HPDE6-E6E7 (cell line): ENCODE data around the gene BANK1.
"Not testable (repeated sequence)": the region's sequence is repeated elsewhere in the genome, so short reads cannot be mapped to it uniquely, and the experiment has no call there.

ENCODE experiments used
- DNase-seq: peaks from one replicate; pipeline ENCODE4 v3.0.0; 2011; ENCODE audit warnings: missing footprints; ENCODE audit errors: extremely low spot score

Gene BANK1

DNA sequence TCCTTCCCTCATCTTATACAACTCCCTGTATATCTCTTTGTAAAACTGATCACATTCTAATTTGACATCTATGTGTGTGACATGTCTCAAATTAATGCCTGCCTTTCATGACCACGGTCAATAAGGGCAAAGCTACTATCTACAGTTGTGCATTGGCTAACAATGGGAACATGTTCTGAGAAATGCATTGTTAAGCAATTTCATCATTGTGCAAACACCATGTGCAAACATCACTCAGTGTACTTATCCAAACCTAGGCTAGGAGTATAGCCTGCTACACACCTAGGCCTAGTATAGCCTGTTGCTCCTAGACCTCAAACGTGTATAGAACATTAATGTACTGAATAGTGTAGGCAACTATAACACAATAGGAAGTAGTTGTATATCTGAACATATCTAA lies 95.0 kb downstream of the BANK1 start:
- no peak for DNase-seq

DNA sequence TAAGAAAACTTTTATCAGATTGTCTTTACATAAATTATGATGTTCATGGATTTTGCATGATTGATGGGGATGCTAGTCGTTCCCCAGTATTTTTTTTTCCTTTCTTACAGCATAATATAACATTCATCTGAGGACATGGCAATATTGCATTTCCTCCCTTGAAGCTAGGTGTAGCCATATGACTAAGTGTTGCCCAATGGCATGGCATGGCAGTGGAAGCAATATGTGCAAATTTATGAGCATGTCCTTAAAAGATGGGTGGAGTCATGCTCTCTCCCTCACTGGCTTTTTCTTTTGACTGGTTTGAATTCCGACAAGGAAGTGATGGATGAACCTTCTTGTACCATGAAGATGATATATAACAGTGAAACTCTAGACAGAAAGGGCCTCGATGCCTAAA lies 96.3 kb downstream of the BANK1 start:
- DNase-seq, result no peak

DNA sequence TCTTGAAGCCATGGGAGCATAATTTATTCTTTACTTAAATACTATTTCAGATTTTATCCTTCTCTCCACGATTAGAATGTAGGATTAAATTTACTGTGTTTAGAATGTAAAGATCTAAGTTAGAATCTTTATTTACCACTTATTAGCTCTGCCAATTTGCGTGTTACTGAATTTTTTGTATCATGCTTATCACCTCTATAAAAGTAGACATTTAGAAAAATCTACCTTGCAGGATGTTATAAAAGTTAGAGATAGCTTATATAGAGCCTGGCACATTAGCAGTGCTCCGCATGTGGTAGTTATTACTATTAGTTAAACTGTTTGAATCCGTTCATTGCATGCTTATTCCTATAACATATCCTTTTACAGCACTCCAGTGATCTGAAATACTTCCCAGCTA lies 97.9 kb downstream of the BANK1 start:
- no peak for DNase-seq

DNA sequence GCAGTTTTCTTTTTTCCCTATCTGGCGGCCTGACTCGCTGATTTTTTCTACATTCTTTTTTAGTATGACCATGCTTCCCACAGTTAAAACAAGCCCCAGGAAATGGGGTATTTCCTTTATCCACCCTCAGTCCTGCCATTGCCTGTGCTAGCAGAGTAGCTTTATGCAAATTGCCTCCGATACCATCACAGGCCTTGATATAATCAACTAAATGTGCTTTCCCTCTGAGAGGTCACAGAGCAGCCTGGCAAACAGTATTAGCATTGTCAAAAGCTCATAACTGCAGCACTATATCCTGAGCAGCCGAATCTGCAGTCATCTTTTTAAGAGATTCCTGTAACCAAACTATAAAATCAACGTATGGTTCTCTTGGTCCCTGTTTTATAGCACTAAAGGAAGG lies 115.0 kb downstream of the BANK1 start:
- DNase-seq, result not testable (repeated sequence)

DNA sequence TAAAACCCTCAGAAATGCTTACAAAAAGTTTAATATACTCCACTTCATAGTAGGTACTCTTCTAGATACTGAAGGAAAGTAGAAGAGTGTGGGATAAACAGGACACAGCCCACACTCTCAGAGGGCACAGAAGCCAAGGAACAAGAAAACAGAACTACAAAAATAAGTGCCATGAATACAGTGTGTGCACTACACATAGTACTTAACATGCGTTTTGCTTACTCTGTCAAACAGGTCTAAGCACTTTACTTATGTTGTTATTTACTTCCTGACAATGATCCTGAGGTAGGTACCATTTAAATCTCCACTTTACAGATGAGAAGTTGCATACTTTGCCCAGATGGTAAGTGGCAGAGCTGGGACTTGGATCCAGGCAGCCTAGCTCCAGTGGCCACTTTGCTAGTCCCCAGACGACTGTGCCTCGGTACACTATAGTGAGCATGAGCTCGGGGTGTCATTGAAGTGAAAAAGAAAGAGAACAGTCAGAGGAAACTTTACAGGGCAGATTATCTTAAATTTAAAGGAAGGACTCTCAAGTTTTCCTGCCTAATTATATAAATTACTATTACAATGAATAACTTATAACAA lies 120.3 kb downstream of the BANK1 start:
- DNase-seq, result no peak

DNA sequence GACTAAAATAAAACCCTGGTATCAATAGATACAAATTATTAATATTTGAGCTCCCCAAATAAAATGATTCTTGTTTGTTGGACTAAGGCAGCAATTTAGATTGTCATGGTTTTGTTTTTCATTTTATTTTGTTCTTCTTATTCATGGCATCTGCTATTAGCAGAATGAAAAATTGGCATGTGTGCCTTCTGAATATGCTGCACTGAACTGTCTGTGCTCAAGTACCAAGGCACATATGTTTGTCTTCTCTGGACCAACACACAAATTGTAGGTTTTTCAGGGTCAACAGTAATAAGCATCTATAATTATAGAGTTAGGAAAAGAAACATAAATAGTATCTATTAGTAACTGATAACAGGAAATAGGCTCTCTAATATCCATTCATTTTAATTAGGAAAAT lies 121.1 kb downstream of the BANK1 start:
- DNase-seq, result no peak

DNA sequence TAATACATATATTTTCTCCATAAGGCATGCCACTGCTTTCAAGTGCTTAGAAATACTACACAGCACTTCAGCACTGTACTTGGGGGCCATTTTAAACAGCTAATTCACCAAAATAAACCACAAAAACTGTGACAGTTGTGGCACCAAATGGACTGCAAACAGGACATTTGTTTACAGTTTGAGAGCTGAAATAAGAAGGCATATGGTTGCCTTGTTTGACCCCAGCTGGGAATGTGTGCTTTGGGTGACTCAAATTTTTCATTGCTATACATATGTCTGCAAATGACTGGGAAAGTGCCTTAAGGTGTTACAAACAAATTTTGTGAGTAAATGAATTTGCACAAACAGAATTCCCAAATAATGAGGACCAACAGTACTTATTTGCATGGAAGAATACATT lies 124.2 kb downstream of the BANK1 start:
- DNase-seq, result no peak

DNA sequence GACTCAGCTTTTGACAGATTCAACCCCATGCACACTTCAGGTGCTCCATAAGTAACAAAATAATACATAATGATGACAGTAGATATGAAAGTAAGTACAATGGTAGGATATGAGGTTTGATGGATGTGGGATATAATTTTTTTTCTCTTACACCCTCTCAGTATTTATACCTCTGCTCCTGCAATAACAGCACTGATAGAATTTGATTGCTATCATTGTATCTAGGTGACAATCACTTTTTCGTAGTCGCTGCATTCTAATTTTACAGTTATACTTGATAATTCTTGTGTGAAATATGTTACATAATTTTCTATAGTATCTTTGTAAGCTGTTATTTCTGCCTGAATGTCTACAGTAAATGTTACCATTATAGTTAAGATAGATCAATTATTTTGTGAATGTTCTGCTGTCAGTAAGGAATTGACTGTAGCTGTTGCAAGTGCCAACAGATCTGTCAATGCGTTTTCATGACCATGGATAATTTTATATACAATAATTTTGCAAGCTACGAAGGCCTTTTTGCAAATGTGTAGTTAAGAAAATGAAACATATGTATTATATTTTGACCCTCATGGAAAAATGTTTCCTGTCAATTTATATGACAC lies 128.9 kb downstream of the BANK1 start:
- DNase-seq, result no peak

DNA sequence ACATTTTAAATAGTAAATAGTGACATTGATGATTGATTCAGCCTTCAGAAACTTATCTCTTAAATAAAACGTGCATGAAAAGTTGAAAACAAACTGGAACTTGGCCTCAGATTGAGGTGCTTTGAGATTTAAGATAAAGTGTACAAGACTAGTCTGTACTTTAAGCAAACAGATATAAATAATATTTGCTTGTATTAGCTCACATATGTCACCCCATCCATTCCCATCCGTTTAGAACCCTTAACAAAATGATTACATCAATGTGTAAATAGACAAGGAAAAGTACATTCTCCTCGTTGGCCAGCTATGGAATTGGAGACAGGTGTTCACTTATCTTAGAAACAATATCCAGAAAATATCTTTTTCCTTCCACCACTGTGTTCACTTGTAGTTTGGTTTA lies 130.8 kb downstream of the BANK1 start:
- no peak for DNase-seq

DNA sequence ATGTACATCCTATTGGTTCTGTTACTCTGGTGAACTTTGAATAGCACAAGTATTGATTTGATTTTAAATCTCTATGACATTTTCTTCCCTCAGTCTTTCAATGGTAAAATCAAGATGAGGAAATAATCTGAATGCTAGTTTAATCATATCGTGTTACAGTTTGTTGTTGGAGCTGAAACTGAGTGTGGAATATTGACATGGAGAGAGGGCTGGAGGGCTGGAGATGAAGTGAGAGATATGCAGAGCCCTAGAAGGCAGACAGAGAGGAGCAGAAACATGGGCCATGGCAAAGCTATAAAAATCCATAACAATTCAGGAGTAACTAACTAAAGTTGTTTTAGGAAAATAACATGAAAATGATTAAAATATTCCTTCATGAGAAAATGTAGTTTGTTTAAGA lies 141.1 kb downstream of the BANK1 start:
- DNase-seq, result no peak

DNA sequence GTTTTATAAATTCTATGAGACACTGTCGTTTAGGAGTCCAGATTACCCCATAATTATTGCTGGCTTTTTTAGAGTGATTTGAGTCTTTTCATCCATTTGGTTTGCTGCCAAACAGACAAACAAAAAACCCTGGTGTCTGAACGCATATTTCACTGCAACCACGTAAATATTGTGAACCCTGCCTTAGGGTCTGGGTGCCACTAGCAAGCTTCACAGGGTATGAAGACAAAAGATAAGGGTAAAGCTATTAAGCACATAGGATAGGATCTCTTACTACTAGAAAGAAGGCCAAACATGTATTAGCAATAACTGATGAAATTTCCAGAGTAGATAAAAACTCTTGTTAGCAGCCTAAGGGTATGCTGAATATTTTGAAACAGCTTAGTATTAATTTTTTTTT lies 143.3 kb downstream of the BANK1 start:
- no peak for DNase-seq

DNA sequence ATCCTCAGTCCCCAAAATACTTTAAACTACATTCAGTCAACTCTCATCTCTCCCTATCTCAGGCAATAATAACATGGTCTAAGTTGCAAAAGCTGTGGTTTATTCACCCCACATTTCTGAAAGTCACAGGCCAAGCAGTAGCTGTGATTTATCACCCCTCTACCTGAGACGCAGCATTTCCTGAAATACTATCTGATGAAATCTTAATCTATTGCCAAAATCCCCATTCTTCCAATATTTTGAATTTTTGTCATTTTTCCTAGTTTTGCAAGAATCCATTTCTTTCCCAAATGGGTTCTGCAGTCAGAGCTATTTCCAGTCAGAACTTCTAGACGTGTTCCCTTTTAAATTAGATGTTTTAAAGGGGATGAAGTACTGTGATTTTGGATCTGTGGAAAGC lies 148.3 kb downstream of the BANK1 start:
- DNase-seq, result no peak

DNA sequence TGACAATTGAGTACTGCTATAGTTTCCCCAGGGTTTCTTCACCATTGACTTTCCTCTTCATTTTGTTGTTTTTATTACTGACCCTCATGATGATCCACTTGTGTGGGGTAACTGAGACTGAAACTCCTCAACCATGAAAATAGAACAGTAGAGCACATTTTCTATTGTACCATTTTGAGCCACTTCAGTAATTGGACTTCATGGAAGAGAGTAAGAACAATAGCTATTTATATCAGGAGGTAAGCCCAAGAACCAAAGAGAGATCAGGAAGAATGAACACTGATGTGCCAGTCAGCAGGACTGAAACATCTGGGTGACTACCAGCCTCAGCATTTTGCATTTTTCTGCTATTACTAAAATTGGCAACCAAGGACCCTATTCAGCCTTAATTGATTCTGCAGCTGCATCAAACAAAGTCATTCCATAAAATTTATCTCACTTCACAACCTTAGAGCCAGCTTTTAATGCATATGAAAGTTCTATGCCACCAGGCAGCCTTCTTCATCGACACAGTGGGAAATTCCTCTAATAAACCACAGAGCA lies 151.4 kb downstream of the BANK1 start:
- DNase-seq, result no peak

DNA sequence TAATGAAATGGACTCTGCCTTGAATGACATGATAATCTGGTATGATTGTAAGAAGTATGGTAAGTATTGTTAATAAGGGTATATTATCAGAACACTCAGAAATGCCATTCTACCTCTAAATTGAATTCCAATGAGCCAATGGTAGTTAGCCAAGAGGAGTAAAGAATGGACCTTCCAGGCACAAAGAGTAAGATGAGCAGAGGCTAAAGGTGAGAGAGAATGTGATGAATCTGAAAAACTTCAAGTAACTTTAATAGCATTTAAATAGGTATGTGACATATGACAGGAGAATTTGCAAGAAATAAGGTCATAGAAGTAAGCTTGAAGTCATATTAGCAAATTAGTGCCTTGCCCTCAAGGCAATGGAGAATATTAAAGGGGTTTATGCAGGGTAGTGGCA lies 152.4 kb downstream of the BANK1 start:
- DNase-seq, result no peak

DNA sequence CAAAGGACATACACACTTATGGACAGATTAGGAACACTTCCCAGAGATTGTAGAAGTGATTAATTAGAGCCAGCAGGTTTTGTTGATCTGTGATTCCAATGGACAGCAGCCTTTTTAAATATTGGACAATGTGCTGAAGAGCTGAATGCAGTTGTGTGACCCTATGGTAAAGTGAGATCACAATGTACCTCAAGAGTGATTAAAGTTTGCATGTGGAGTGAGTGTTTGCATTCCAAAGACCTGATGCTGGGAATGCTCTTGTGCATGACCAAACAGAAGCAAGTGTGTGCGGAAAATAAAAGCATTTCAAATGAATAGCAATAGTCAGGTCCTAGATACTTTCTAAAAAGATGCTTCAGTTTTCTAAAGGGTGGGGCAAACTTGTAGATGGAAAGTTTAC lies 154.1 kb downstream of the BANK1 start:
- no peak for DNase-seq

DNA sequence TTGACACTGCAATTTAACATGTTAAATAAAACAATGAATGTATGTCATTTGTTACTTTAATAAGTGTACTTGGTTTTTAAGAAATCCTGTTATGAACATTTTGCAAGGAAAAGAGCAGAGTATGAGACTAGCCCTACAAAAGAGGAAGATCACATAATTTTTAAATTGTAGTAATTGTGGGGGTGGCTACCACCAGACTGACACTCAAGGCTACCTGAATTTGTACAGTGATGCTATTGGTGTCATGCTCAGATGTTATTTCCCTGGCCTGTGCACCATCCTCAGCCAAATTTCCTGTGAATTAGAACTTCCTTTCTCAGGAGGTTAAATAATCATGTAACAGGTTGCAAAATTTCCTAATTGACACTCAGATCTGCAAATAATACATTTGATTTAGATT lies 157.5 kb downstream of the BANK1 start:
- no peak for DNase-seq

DNA sequence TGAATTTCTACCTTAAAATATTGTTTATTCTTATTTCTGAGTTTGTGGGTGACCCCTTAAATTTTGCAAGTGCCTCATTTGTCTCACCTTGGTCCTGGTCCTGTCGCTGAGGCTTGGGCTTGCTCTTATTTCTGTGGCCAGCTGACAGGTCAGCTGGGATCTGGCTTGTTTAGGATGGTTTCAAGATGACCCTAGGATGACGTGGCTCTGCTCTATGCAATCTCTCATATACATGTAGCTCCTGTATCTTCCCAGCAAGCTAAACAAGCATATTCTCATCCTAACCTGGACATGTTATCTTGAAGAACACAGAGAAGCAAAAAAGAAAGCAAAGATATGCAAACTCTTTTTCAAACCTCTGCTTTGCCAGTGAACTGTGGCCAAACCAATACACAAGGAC lies 158.4 kb downstream of the BANK1 start:
- no peak for DNase-seq

DNA sequence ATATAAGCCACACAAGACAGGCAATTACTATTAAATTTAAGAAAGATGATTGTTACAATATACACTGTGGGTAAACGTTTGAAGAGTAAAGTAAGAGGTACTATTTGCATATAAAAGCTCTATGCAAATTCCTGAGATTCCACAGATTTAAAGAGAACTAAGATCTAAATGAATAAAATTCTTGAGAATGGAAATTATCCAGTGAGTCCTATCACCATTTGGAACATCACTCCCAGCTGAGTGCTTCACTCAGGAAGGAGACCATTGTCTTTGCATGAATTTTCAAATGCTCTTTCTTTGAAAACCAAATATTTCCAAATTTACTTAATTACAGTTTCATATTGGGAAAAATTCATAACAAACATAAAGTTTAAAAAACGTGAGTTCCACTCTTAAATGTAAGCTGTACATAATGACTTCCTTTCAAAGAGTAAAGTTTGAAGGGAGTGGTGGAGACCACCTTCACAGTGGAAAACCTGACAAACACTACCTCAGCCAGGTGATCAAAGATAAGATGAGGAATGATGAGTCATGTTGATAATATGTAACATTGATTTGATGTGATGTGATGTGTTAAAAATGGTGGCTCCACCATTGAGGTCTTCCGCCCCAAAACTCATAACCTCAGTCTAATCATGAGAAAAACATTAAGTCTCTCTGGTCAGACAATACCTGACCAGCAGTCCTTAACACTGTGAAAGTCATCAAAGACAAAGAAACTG lies 159.9 kb downstream of the BANK1 start:
- DNase-seq, result no peak

DNA sequence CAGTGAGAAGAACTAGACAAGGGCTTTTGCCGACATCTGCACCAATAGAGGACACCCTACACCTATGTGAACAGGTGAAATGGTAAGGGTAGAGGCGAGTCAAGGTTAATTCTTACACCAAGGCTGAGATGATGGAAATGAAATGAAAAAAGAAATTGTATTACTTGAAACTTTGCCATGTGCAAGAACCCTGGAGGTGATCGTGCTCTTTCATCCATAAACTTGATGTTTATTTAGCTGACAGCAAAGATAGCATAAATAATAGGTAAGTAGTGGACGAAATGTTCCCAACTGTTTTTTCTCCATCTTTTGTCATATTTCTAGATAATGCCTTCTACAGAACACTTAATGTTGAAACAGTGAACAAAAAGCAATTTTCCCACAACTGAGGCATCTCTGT lies 162.5 kb downstream of the BANK1 start:
- no peak for DNase-seq

DNA sequence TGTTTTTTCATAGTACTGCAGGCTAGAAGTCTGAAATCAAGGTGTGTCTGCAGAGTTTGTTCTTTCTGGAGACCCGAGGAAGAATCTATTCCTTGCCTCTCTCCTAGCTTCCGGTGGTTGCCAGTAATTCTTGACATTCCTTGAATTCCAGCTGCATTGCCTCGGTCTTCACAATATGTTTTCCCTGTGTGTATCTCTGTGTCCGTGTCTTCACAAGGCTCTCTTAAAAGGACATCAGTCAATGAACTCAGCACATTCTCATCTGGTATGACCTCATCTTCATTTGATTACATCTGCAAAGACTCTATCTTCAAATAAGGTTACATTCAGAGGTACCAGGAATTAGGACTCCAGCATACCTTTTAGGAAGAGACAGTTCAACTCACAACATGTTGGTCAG lies 163.4 kb downstream of the BANK1 start:
- DNase-seq, result no peak

DNA sequence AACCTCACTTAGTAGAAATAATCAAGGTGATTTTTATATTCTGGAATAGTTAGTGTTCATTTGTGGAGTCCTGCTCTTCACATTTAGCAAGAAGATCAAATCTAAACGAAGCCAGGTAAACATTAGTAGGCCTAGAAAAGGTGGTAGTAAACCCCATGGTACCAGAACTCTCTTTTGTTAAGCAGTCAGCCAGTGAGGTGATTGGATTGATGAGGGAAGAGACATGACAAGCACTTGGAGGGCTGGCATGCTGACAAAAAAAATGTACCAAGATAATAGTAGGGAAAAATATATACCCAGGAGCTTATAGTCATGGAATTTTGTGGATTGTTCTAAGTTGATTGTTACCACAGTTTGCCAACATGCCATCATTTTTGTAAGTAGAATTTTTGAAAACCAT lies 163.8 kb downstream of the BANK1 start:
- DNase-seq, result no peak

DNA sequence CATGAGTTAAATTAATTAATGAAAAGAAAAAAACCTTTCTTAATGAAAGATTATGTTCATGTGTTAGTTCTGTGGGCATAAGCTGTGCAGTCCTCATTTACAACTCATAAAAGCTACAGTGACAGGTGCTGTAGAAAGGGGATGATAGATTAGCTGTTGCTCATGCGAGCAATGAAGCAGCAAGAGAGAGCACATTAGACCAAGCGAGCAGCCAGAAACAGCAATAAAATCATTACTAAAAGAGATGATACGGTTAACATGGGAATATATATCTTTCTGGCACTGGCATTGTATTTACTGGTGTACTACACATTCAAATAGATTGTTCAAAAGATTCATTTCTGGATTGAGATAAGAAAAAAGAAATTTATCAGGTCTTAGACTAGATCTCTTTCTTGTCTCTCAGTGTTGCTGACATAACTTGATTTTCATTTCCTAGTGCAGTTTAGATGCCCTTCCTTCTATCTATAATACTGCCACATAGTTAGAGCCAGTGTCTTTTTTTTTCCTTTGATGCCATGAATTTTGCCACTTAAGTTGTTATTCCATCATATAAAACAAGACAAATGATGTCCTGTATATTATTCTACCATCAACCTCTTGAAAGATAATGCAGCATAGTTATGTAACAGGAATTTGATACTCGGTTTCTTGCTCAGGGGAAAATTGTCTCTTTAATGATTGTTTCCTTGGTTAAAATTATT lies 164.6 kb downstream of the BANK1 start:
- no peak for DNase-seq
